ENCODE measurements around the gene C2CD2.

DNA sequence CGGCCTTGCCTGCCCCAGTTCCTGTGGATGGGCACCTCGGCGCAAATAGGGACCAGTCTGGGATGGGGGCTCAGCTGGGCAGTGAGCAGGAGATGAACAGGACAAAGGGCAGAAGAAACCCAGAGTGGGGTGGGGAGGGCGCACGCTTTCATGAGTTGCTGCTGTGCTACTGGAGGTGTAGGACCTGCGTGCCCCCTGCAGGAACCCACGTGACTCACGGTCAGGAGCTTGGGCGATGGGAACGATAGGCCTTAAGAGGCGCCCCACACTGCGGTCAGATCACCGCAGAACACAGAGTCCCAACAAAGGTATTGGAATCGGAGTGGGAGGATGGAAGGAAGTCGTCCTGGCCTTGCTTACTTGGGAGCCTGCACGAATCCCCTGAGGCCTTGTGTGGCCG is 91.8 kb downstream of the C2CD2 start:
- TF ChIP-seq, protein P1, sequence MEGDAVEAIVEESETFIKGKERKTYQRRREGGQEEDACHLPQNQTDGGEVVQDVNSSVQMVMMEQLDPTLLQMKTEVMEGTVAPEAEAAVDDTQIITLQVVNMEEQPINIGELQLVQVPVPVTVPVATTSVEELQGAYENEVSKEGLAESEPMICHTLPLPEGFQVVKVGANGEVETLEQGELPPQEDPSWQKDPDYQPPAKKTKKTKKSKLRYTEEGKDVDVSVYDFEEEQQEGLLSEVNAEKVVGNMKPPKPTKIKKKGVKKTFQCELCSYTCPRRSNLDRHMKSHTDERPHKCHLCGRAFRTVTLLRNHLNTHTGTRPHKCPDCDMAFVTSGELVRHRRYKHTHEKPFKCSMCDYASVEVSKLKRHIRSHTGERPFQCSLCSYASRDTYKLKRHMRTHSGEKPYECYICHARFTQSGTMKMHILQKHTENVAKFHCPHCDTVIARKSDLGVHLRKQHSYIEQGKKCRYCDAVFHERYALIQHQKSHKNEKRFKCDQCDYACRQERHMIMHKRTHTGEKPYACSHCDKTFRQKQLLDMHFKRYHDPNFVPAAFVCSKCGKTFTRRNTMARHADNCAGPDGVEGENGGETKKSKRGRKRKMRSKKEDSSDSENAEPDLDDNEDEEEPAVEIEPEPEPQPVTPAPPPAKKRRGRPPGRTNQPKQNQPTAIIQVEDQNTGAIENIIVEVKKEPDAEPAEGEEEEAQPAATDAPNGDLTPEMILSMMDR (conservative IDR thresholded peaks at IDR 0.05 in 1 of 2, IDR thresholded peaks at IDR 0.05 in 1 of 2; ENCODE audit: low read depth in 1 of 2, low read length in 2 of 2): no peak
- TF ChIP-seq EZH2 (IDR thresholded peaks at IDR 0.05; ENCODE audit: low read length, missing control alignments): no peak
